K562 (cell line): ENCODE data around the gene MRTFB. TPM values are rescaled to one million over a fixed set of nuclear protein-coding genes. Genes with fewer than 3 reads are reported as not detected.

Experiments
- ATAC-seq: fragments of 200-7000 bp; cut with Tn5 transposase; 3 replicates; pipeline ENCODE4 v1.9.1; 2020; ENCODE audit warnings: moderate library complexity
- BruUV-seq: library from RNA; stranded (reverse); fragments of 400-500 nt; replicated peaks from 2 replicates; lab custom pipeline; 2021; lab: Mats Ljungman, UMichigan
- CTCF ChIA-PET: fragments of 300-600 bp; formaldehyde crosslinking; extraction: SDS; loops from one replicate; lab custom pipeline; 2021; ENCODE audit warnings: low intra/inter-chr PET ratio; lab: Yijun Ruan, JAX
- POLR2A ChIA-PET: fragments of 300-600, 350-650 bp; sonication (Branson Sonifier 250); formaldehyde crosslinking; extraction: SDS; loops from one replicate; lab custom pipeline; 2021; ENCODE audit warnings: antibody characterized with exemption, inconsistent platforms; lab: Yijun Ruan, JAX
- DNase-seq, 4 experiments: peaks; one replicate each; pipeline versions ENCODE4 v3.0.0 to v3.0.0-alpha.2; 2011 to 2018; ENCODE audit warnings: low spot score in 3 of 4, mixed read lengths in 3 of 4; ENCODE audit errors: extremely low read depth in 1 of 4
- FAIRE-seq: peaks from 2 replicates; lab custom pipeline; 2011; peaks lifted over from hg19 to GRCh38; lab: Jason Lieb, UNC
- H2AFZ ChIP-seq: 2 replicates; pipeline ENCODE4 v1.6.0; 2011; ENCODE audit warnings: low read depth, low read length, control low read depth, inconsistent platforms
- H3K27ac ChIP-seq: fragments of 200-600 bp; 3 replicates; pipeline ENCODE4 v1.8.0; 2011; ENCODE audit warnings: low read depth, mild to moderate bottlenecking, control low read depth, inconsistent platforms, low read length, moderate library complexity, mixed read lengths; ENCODE audit errors: extremely low read depth
- H3K27me3 ChIP-seq, 2 experiments: fragments of 300-600 bp in 1 of 2; 2 replicates in 1 of 2; 3 replicates in 1 of 2; pipeline versions ENCODE4 v1.6.0 to v1.8.0; 2011; ENCODE audit warnings: inconsistent platforms in 2 of 2, low read length in 2 of 2, mild to moderate bottlenecking in 1 of 2, mixed read lengths in 1 of 2, moderate library complexity in 1 of 2; ENCODE audit not compliant: control insufficient read depth in 2 of 2, insufficient read depth in 2 of 2
- H3K36me3 ChIP-seq: fragments of 300-600 bp; 3 replicates; pipeline ENCODE4 v1.8.0; 2011; ENCODE audit warnings: mild to moderate bottlenecking, low read length, inconsistent platforms; ENCODE audit not compliant: control insufficient read depth, insufficient read depth
- H3K4me1 ChIP-seq, 2 experiments: fragments of 200-600 bp in 1 of 2; replicated peaks in 1 of 2; 2 replicates in 1 of 2; 3 replicates in 1 of 2; pipeline versions ENCODE4 v1.5.1 to v1.8.0; 2011; ENCODE audit warnings: inconsistent platforms in 2 of 2, low read length in 2 of 2, mild to moderate bottlenecking in 1 of 2, mixed read lengths in 1 of 2, moderate library complexity in 1 of 2; ENCODE audit not compliant: control insufficient read depth in 2 of 2, insufficient read depth in 2 of 2
- H3K4me2 ChIP-seq: 2 replicates; pipeline ENCODE4 v1.6.1; 2011; ENCODE audit warnings: low read length, control low read depth, inconsistent platforms, mixed read lengths; ENCODE audit not compliant: insufficient read depth
- H3K4me3 ChIP-seq: fragments of 200-600 bp; sonication (generic), shearing (Covaris generic); 2 replicates; pipeline ENCODE4 v1.5.1; 2016; ENCODE audit warnings: control low read depth, inconsistent platforms
- H3K79me2 ChIP-seq: fragments of 200-600 bp; 3 replicates; pipeline ENCODE4 v1.8.0; 2011; ENCODE audit warnings: low read length, inconsistent platforms; ENCODE audit not compliant: control insufficient read depth, insufficient read depth
- H3K9ac ChIP-seq, 2 experiments: 2 replicates each; pipeline versions ENCODE4 v1.6.0 to v1.6.1; 2011; ENCODE audit warnings: low read depth in 2 of 2, low read length in 2 of 2, control low read depth in 1 of 2, inconsistent platforms in 1 of 2, mild to moderate bottlenecking in 1 of 2, mixed read lengths in 1 of 2; ENCODE audit not compliant: insufficient read depth in 1 of 2
- H3K9me1 ChIP-seq: one replicate; pipeline ENCODE4 v1.6.0; 2011; ENCODE audit warnings: inconsistent platforms, mild to moderate bottlenecking, low read length, moderate library complexity; ENCODE audit not compliant: control insufficient read depth, insufficient read depth
- H3K9me3 ChIP-seq: replicated peaks from 2 replicates; pipeline ENCODE4 v1.5.1; 2011; ENCODE audit warnings: low read depth, low read length, inconsistent platforms; ENCODE audit not compliant: control insufficient read depth, insufficient read depth
- H4K20me1 ChIP-seq: replicated peaks from 2 replicates; pipeline ENCODE4 v1.6.1; 2011; ENCODE audit warnings: low read length, inconsistent platforms, mixed read lengths; ENCODE audit not compliant: control insufficient read depth, insufficient read depth
- ATF6 ChIP-seq: sonication (generic); formaldehyde crosslinking; IDR thresholded peaks from 2 replicates; pipeline ENCODE4 v1.4.0; 2020; ENCODE audit warnings: mild to moderate bottlenecking, missing genetic modification reagents
- CHAMP1 ChIP-seq: fragments of 450-650 bp; IDR thresholded peaks from 2 replicates; pipeline ENCODE4 v1.6.1; 2016; ENCODE audit warnings: mild to moderate bottlenecking
- CHD1 ChIP-seq: fragments of 200-600 bp; sonication (generic); IDR thresholded peaks from one replicate; pipeline ENCODE4 v1.6.1; 2012; ENCODE audit warnings: mild to moderate bottlenecking, moderate library complexity, low read length, inconsistent platforms
- FOSL1 ChIP-seq: fragments of 200-800 bp; sonication (Bioruptor generic); conservative IDR thresholded peaks from 2 replicates; pipeline ENCODE4 v1.6.1; 2016; ENCODE audit warnings: missing genetic modification characterization, missing compliant biosample characterization
- GTF2F1 ChIP-seq: IDR thresholded peaks from 2 replicates; pipeline ENCODE4 v1.6.1; 2011; ENCODE audit warnings: low read depth, low read length, improper control_type of control experiment
- MITF ChIP-seq: IDR thresholded peaks from 2 replicates; pipeline ENCODE4 v1.6.1; 2014; ENCODE audit warnings: antibody characterized with exemption
- TFAM ChIP-seq: fragments of 250-450 bp; sonication (Bioruptor Pico); conservative IDR thresholded peaks from 2 replicates; pipeline ENCODE4 v1.5.0; 2021; ENCODE audit warnings: mild to moderate bottlenecking, moderate library complexity
- ZNF282 ChIP-seq: sonication (generic); formaldehyde crosslinking; IDR thresholded peaks from 2 replicates; pipeline ENCODE4 v1.8.1; 2023; ENCODE audit warnings: missing genetic modification reagents
- ZNF76 ChIP-seq: fragments of 250-450 bp; sonication (Bioruptor Pico); IDR thresholded peaks from 2 replicates; pipeline ENCODE4 v1.4.0; 2020; ENCODE audit warnings: mild to moderate bottlenecking, moderate library complexity, borderline replicate concordance
- WGBS: fragments of 100-300 bp; shearing (Covaris generic); methylation state at CpG from one replicate; pipeline ENCODE4 v1.1.6; 2016; ENCODE audit warnings: low coverage, mixed read lengths; ENCODE audit not compliant: insufficient coverage; ENCODE audit errors: missing lambda C conversion rate; 5-methylcytosine and 5-hydroxymethylcytosine counted together
- in situ Hi-C: fragments of 300-500 bp; cut with MboI; formaldehyde crosslinking; loops from 4 replicates; pipeline ENCODE4 v1.15.0; 2018; ENCODE audit warnings: inconsistent platforms, mixed read lengths
- intact Hi-C: fragments of 100-400 bp; cut with micrococcal nuclease; formaldehyde crosslinking; loops from 2 replicates; pipeline ENCODE4 v1.14.2; 2022
- polyA plus RNA-seq, 8 experiments: library from polyadenylated mRNA; depleted of rRNA in 4 of 8; stranded (reverse) in 5 of 8; unstranded in 3 of 8; fragments of >200 nt; fragmentation: Nextera tagmentation in 2 of 8; fragmentation: Illumina TruSeq in 1 of 8; extraction: Ambion mirVana in 2 of 8; extraction: Trizol in 1 of 8; gene quantifications; 2 replicates each; pipeline versions ENCODE4 v1.2.1 to v1.2.3, GENCODE V29; 2011 to 2014; ENCODE audit warnings: inconsistent platforms in 1 of 8, missing spikeins in 1 of 8
- total RNA-seq, 7 experiments: library from RNA; depleted of rRNA in 6 of 7; stranded (reverse); fragments of >200 nt in 6 of 7; fragmentation: Illumina TruSeq in 2 of 7; extraction: Trizol in 2 of 7; gene quantifications; 2 replicates each; pipeline versions ENCODE4 v1.2.1 to v1.2.3, GENCODE V29; 2011 to 2021; ENCODE audit warnings: low replicate concordance in 1 of 7
- TF ChIP-seq, protein P1 (sequence below): fragments of 250-450 bp; sonication (Bioruptor Pico); IDR thresholded peaks from 2 replicates; pipeline ENCODE4 v1.8.0; 2022; ENCODE audit warnings: inconsistent platforms, mild to moderate bottlenecking, moderate library complexity, borderline replicate concordance
- TF ChIP-seq, protein P2 (sequence below): sonication (generic); formaldehyde crosslinking; IDR thresholded peaks from 2 replicates; pipeline ENCODE4 v1.8.0; 2022; ENCODE audit warnings: mild to moderate bottlenecking, low read depth, missing genetic modification reagents

The MRTFB gene
- total and polyA plus RNA-seq, 9 of the 15 experiments (the other 6 are each of a cell fraction or from before 2014, with no cell fraction given) = 2.2 to 12.7 (median 7.0) TPM

DNA sequence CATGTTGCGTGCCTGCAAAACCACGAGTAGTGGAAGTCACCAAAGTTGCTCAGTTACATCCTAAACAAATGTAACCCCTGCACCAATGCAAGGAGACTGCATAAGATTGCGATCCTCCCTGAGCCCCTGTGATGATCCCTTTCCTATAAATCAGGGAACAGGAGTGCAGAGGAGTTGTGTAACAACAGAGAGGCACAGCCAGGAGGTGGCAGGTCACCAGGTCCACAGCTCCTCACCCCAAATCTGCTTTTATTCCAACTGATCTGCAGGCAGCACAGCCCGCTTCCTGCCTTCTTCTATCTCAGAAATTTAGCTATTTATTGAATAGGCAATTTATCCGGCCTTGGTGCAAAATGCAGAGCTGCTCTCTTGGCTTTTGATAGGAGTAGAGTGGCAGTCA, 36.0 kb upstream of the MRTFB start (continued):
- TF ChIP-seq CHAMP1 (no peak), ZNF76 (CRISPR knock-in tag) (no peak)

- no peak overlapping the region for H3K9ac ChIP-seq
- no peaks in the 10 kb centered on the region for H4K20me1 ChIP-seq
- no peak overlapping the region for H2AFZ ChIP-seq
- in situ Hi-C loops (no loop called here), intact Hi-C loops (no loop called here)
- H3K27me3 ChIP-seq = peaks cover 0 to 5% of the 10 kb centered on the region in 2 experiments; a peak in 2 of 5 replicates
- H3K79me2 ChIP-seq = no peaks in the 10 kb centered on the region
- ATAC-seq = no peak
- H3K4me2 ChIP-seq = no peak overlapping the region
- H3K36me3 ChIP-seq = no peaks in the 10 kb centered on the region
- WGBS = 16% methylated on average over 7 of the region's 7 CpGs
- H3K9me1 ChIP-seq = no peaks in the 10 kb centered on the region
- CTCF ChIA-PET = no interaction called here
- no peak for FAIRE-seq
- no TSS peak for BruUV-seq
- no peak overlapping the region for H3K27ac ChIP-seq
- H3K9me3 ChIP-seq = no peaks in the 10 kb centered on the region
- no peaks in the 10 kb centered on the region for H3K4me1 ChIP-seq
- POLR2A ChIA-PET = no interaction called here
- no peak for DNase-seq
- no peak overlapping the region for H3K4me3 ChIP-seq
- TF ChIP-seq, protein P1, sequence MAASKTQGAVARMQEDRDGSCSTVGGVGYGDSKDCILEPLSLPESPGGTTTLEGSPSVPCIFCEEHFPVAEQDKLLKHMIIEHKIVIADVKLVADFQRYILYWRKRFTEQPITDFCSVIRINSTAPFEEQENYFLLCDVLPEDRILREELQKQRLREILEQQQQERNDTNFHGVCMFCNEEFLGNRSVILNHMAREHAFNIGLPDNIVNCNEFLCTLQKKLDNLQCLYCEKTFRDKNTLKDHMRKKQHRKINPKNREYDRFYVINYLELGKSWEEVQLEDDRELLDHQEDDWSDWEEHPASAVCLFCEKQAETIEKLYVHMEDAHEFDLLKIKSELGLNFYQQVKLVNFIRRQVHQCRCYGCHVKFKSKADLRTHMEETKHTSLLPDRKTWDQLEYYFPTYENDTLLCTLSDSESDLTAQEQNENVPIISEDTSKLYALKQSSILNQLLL (CRISPR knock-in tag) = no peak
- TF ChIP-seq CHD1 = no peak
- TF ChIP-seq, protein P2, sequence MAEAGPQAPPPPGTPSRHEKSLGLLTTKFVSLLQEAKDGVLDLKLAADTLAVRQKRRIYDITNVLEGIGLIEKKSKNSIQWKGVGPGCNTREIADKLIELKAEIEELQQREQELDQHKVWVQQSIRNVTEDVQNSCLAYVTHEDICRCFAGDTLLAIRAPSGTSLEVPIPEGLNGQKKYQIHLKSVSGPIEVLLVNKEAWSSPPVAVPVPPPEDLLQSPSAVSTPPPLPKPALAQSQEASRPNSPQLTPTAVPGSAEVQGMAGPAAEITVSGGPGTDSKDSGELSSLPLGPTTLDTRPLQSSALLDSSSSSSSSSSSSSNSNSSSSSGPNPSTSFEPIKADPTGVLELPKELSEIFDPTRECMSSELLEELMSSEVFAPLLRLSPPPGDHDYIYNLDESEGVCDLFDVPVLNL (CRISPR knock-in tag) = no peak
- TF ChIP-seq FOSL1 (tag) = no peak
- TF ChIP-seq TFAM = no peak
- no peak for TF ChIP-seq MITF
- TF ChIP-seq ZNF282 (CRISPR knock-in tag) = no peak
- TF ChIP-seq GTF2F1 = no peak
- no peak for TF ChIP-seq ATF6 (CRISPR knock-in tag)
Measured at GRCh38 chr16:14036889-14037288, 34.2 kb upstream of the MRTFB start.
